Gastrocnemius medialis (tissue), 4 donors: ENCODE data around the gene WASL.

Source experiments
- POLR2A ChIP-seq, 2 donors: fragments of 450-650 bp; IDR thresholded peaks; one replicate each; pipeline ENCODE4 v1.6.1; 2017; ENCODE audit warnings: antibody characterized with exemption in 2 of 2, mild to moderate bottlenecking in 2 of 2, moderate library complexity in 2 of 2
- TF ChIP-seq, protein P1 (sequence below), 5 experiments: fragments of 450-650 bp in 3 of 5; fragments of 200-600 bp in 2 of 5; sonication (generic) in 2 of 5; IDR thresholded peaks in 4 of 5; conservative IDR thresholded peaks in 1 of 5; 1 replicate in 4 of 5; 2 replicates in 1 of 5; pipeline ENCODE4 v1.5.1; 2016 to 2019; ENCODE audit warnings: antibody characterized with exemption in 5 of 5, mild to moderate bottlenecking in 3 of 5, moderate library complexity in 3 of 5

DNA sequence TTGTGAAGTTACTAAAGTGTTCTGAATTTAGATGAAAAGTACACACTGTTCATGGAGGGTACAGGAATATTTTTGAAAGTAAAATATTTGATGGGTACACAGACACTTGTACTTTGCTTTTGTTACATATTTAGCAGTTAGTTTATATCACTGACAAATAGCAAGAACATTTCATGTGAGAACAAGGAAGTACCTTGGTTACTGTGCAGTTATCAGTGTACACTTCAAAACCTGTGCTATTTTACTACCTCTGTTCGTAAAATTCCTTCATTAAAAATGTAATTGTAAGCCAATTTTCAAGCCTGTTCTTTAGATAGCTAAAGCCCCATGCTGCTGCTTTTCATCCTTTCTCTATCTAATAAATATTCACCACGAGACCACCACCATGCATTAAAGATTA, 39.8 kb upstream of the WASL start:
- TF ChIP-seq, protein P1, sequence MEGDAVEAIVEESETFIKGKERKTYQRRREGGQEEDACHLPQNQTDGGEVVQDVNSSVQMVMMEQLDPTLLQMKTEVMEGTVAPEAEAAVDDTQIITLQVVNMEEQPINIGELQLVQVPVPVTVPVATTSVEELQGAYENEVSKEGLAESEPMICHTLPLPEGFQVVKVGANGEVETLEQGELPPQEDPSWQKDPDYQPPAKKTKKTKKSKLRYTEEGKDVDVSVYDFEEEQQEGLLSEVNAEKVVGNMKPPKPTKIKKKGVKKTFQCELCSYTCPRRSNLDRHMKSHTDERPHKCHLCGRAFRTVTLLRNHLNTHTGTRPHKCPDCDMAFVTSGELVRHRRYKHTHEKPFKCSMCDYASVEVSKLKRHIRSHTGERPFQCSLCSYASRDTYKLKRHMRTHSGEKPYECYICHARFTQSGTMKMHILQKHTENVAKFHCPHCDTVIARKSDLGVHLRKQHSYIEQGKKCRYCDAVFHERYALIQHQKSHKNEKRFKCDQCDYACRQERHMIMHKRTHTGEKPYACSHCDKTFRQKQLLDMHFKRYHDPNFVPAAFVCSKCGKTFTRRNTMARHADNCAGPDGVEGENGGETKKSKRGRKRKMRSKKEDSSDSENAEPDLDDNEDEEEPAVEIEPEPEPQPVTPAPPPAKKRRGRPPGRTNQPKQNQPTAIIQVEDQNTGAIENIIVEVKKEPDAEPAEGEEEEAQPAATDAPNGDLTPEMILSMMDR (IDR thresholded peaks at IDR 0.05 in 4 of 5, conservative IDR thresholded peaks at IDR 0.05 in 1 of 5): no peak
- TF ChIP-seq POLR2A (IDR thresholded peaks at IDR 0.05): no peak
